ENCODE data around the gene RNF38. TPM values are rescaled to one million over a fixed set of nuclear protein-coding genes. Genes with fewer than 3 reads are reported as not detected.

The RNF38 gene
- total RNA-seq, 4 donors from 2014 or later, result 17.3 to 27.0 (median 23.4) TPM

GRCh38 chr9:36431078-36431477 lies 31.0 kb upstream of the RNF38 start:
- H3K4me3 ChIP-seq (ENCODE audit: low read depth, poor library complexity, severe bottlenecking), result no peak overlapping the region
- TF ChIP-seq POLR2A (IDR thresholded peaks at IDR 0.05), result no peak
- TF ChIP-seq, protein P1, sequence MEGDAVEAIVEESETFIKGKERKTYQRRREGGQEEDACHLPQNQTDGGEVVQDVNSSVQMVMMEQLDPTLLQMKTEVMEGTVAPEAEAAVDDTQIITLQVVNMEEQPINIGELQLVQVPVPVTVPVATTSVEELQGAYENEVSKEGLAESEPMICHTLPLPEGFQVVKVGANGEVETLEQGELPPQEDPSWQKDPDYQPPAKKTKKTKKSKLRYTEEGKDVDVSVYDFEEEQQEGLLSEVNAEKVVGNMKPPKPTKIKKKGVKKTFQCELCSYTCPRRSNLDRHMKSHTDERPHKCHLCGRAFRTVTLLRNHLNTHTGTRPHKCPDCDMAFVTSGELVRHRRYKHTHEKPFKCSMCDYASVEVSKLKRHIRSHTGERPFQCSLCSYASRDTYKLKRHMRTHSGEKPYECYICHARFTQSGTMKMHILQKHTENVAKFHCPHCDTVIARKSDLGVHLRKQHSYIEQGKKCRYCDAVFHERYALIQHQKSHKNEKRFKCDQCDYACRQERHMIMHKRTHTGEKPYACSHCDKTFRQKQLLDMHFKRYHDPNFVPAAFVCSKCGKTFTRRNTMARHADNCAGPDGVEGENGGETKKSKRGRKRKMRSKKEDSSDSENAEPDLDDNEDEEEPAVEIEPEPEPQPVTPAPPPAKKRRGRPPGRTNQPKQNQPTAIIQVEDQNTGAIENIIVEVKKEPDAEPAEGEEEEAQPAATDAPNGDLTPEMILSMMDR (IDR thresholded peaks at IDR 0.05), result no peak
- DNase-seq (ENCODE audit: low spot score in 2 of 2), result no peak
- intact Hi-C loops (cut with DNase I; ENCODE audit: low total_unique reads), result no loop called here
- 96 to 97% methylated on average over 4 of the region's 4 CpGs for WGBS, 2 donors

GRCh38 chr9:36426945-36427344 lies 26.9 kb upstream of the RNF38 start:
- DNase-seq (ENCODE audit: low spot score in 2 of 2), result no peak
- intact Hi-C loops (cut with DNase I; ENCODE audit: low total_unique reads), result no loop called here
- TF ChIP-seq POLR2A (IDR thresholded peaks at IDR 0.05), result no peak
- TF ChIP-seq, protein P1 (IDR thresholded peaks at IDR 0.05), result no peak
- no peak overlapping the region for H3K4me3 ChIP-seq (ENCODE audit: low read depth, poor library complexity, severe bottlenecking)

GRCh38 chr9:36426348-36426747 lies 26.3 kb upstream of the RNF38 start:
- no peak for DNase-seq (ENCODE audit: low spot score in 2 of 2)
- 88 to 90% methylated on average over 5 of the region's 5 CpGs for WGBS, 2 donors
- no peak overlapping the region for H3K4me3 ChIP-seq (ENCODE audit: low read depth, poor library complexity, severe bottlenecking)
- TF ChIP-seq, protein P1 (IDR thresholded peaks at IDR 0.05), result no peak
- TF ChIP-seq POLR2A (IDR thresholded peaks at IDR 0.05), result no peak
- intact Hi-C loops (cut with DNase I; ENCODE audit: low total_unique reads), result no loop called here

GRCh38 chr9:36424289-36425055 lies 24.4 kb upstream of the RNF38 start:
- no peak for DNase-seq (ENCODE audit: low spot score in 2 of 2)
- no peak overlapping the region for H3K4me3 ChIP-seq (ENCODE audit: low read depth, poor library complexity, severe bottlenecking)
- no peak for TF ChIP-seq POLR2A (IDR thresholded peaks at IDR 0.05)
- TF ChIP-seq, protein P1 (IDR thresholded peaks at IDR 0.05), result no peak
- intact Hi-C loops (cut with DNase I; ENCODE audit: low total_unique reads), result no loop called here
- WGBS, 2 donors, result 68 to 77% methylated on average over 8 of the region's 8 CpGs

DNA sequence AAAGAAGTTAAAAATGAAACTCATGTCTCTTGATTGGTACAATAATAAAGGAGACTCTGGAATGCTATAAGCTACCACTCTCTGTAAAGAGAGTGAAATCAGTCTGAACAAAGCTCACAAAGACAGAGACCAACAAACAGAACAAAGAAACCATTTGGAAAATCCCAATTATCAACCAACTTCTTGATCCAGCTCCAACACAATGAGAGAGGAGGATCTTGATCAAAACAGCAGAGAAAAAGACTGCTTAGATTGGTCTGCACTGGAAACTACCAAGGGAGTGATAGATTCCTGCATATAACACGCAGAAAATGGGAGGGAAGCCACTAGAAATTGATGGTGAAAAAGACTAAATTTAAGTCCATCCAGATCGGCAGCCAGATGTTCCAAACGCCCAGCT lies 23.1 kb upstream of the RNF38 start:
- TF ChIP-seq, protein P1 (IDR thresholded peaks at IDR 0.05), result no peak
- TF ChIP-seq POLR2A (IDR thresholded peaks at IDR 0.05), result no peak
- H3K4me3 ChIP-seq (ENCODE audit: low read depth, poor library complexity, severe bottlenecking), result no peak overlapping the region
- intact Hi-C loops (cut with DNase I; ENCODE audit: low total_unique reads), result no loop called here
- WGBS, 2 donors, result 66 to 75% methylated on average over 3 of the region's 3 CpGs
- DNase-seq (ENCODE audit: low spot score in 2 of 2), result no peak

DNA sequence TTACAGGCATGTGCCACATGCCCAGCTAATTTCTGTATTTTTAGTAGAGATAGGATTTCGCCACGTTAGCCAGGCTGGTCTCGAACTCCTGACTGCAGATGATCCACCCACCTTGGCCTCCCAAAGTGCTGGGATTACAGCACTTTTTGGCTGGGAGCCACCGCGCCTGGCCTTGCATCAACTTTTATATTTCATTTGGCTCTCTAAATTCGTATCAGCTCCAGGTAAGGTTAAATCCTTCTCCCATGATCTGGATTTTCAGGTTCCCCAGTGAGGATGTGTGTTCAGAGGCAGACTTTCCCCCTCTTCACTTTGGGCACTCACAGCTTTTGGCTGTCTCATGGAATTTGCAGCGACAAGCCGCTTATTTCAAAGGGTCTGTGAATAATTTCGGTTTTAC lies 16.8 kb upstream of the RNF38 start:
- TF ChIP-seq, protein P1 (IDR thresholded peaks at IDR 0.05), result no peak
- no peak overlapping the region for H3K4me3 ChIP-seq (ENCODE audit: low read depth, poor library complexity, severe bottlenecking)
- peak in 1 of 2 donors; percentile 87 for DNase-seq (ENCODE audit: low spot score in 2 of 2)
- intact Hi-C loops (cut with DNase I; ENCODE audit: low total_unique reads), result no loop called here
- 51 to 61% methylated on average over 9 of the region's 9 CpGs for WGBS, 2 donors

All from lower leg skin (tissue), 4 donors.